Left renal pelvis (tissue), 4 donors: ENCODE results near the gene USP31. TPM values are rescaled to one million over a fixed set of nuclear protein-coding genes. Genes with fewer than 3 reads are reported as not detected.

Experiments used
- DNase-seq, 4 donors: peaks; one replicate each; pipeline ENCODE4 v3.0.0-alpha.2; 2013; ENCODE audit warnings: low read depth in 4 of 4, low spot score in 3 of 4
- polyA plus RNA-seq, 4 donors: library from polyadenylated mRNA; unstranded; fragments of 120-200 nt; gene quantifications; one replicate each; pipeline ENCODE4 v1.2.1, GENCODE V29; 2013; ENCODE audit not compliant: insufficient read length in 4 of 4

The USP31 gene
- polyA plus RNA-seq, 4 donors, result 5.4 to 7.5 (median 6.8) TPM

- no peak for DNase-seq
These were observed 79.4 kb downstream of the USP31 start for GRCh38 chr16:23069844-23070243.

DNA sequence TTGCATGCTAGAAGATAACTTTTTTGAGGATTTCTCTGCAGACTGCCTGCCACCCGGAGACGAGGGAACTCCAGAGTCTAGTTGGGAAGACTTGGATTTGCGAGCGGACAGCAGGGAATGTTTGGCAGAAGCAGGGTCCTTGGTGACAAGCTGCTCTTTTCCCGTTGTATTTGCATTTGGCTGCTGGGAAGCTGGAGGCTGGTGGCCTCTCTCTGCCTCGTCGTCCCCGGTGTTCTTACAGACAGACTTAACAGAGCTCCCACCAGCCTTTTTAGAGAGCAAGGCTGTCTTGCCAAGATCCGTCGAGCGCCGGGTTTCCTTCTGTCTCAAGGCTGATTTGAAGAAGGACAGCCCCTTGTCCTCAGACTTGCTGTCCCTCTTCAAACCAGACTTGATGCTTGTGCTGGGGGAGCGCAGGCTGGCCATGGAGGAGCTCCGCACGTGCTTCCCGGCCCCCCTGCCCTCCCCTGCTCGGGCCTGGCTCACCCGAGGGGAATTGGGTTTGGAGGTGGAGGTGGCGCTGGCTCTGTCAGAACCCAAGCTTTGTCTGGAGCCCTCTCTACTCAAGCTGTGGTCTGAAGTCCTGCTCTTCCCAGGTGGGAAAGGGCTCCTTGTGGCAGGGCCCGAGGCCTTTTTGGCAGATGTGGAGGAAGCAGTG is 81.0 kb downstream of the USP31 start:
- DNase-seq, result no peak

DNA sequence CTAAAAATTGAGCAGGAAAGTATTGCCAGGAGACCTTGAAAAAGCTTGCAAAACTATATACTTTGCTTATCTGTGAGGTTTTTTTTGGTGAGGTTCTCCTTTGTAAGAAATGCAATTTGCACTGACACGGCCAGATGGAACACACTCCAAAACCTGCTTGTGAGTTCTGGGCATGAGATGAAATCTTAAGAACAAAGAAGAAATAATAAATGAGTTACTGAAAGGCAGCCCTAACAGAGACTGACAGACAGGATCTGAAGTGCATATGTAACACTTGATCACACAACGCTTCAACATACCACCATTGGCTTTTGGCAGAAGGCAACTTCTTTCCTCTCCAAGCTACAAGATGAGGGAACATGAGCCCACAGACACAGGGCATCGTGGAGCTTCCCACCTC is 82.6 kb downstream of the USP31 start:
- no peak for DNase-seq

DNA sequence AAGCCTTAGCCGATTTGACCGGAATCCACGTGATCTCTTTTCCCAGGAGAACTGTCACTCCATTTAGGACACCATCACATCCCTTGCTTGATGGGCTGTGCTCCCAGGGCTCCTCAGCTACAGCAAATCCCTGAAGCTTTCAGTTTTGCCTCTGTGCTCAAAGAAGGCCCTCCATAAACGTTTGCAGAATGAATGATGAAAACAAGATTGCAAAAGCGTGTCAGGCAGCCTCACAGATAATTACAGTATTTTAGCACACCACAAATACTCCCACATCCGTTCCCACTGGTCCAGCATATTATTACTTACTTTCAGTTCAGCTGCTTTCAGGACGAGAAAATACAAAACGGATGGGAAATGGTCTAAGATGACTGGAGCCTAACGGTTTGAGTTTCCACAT is 84.6 kb downstream of the USP31 start:
- DNase-seq, result no peak

DNA sequence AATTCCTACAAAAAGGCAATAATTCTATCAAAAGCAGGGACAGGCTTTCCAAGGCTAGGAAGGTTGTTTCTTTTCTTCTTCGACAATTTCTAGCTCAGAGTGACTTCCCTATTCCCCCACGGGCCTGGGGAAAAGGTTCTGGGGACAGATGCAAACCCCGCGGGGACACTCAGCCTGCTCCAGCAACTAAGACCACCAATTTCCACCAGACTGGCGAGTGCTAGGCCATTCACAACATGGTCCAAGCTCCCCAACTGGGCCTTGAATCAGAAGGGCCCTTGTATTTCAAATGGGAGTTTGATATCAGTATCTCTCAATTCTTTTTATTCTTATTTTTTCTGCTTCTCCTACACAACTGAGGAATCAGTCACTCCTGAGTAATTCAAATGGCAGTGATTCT is 86.7 kb downstream of the USP31 start:
- DNase-seq, result no peak

DNA sequence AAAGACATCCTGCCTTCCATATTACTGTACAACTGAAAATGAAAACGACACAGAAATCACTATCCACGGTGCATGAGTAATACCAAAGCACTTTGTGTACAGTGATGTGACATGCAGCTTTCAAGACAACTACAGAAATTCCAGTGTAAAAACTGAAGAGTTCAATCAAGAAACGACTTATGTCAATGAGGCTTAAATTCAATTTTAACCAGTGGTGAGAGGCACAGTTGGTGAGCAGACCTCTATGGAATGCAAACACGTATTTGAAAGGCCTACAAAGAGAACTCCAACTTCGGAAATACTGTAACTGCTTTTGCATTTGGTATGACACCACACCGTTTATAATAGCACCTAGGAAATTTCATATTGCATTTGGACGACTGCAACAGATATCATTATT is 87.6 kb downstream of the USP31 start:
- no peak for DNase-seq

- peak; percentile 19 to 53 (median 43) for DNase-seq
These were observed 88.6 kb downstream of the USP31 start for GRCh38 chr16:23060458-23061320.

DNA sequence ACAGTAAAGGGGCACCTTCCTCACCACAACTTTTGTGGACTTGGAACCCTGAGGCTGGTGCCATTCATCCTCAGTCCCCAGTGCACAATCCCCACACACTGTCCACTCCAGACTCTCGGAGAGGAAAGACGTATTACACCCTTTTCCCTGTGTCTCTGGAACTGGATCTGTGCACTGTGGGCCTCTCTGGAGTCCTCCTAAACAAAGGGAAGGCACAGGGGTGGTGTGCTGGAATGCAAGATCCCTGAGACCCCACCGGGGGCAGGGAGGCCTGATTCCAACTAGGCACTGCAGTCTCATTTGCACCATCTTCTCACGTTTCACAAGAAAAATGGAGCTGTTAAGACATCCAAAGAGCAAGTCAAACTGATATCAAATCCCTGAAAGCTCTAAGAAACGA is 89.8 kb downstream of the USP31 start:
- DNase-seq, result no peak

DNA sequence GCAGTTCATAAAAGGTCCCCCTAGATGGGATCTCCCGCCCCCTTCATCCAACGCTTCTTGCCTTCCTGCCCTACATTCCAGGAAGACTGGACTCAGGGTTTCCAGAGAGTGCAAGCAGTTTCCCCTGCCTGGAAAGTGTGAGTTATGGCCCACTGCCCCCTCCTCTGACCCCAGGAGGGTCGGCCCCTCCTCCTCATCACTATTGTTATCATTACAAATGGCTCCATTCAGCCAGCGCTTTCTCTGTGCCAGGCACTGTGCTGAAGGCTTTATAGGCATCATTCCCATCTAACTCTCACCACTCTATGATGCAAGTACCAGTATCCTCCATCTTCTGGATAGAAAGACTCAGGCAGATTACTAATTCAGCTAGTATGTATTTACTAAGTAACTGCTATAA is 90.7 kb downstream of the USP31 start:
- DNase-seq, result no peak

GRCh38 chr16:23057013-23057596 is 92.1 kb downstream of the USP31 start:
- DNase-seq, result no peak

DNA sequence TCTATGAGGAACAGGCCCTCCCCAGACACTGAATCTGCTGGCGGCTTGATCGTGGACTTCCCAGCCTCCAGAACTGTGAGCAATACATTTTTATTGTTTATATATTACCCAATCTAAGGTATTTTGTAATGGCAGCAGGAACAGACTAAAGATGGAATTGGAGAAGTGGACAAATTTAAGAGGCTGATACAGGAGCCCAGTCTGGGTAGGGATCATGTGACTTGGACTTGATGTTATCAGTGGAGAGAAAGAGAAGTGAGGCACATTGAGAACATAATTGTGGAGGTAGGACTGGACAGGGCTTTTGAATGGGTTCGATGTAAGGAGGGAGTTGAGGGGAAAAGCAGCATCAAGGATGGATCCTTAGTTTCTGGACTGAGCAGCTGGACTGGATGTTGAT is 93.8 kb downstream of the USP31 start:
- no peak for DNase-seq

GRCh38 chr16:23052908-23053580 is 96.2 kb downstream of the USP31 start:
- no peak for DNase-seq

DNA sequence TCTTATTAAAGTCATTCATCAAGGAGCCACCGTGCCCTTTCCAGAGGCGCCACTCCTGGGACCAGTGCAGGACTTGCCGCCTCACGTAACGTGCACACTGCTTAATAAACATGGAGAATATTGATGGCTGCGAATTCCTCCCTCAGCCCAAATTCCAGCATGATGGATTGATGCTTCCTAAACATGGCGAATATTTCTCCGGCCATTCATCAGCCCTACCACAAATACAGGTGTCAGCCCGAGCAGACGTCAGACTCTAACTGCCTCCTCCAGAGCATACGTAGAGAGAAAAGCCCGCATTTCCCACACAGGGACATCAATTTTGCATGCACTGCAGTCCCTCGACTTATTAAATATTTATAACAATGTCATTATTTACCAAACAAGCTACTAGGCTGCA is 97.0 kb downstream of the USP31 start:
- DNase-seq, result no peak

- DNase-seq, result no peak
These were observed 97.7 kb downstream of the USP31 start for GRCh38 chr16:23051587-23051986.

DNA sequence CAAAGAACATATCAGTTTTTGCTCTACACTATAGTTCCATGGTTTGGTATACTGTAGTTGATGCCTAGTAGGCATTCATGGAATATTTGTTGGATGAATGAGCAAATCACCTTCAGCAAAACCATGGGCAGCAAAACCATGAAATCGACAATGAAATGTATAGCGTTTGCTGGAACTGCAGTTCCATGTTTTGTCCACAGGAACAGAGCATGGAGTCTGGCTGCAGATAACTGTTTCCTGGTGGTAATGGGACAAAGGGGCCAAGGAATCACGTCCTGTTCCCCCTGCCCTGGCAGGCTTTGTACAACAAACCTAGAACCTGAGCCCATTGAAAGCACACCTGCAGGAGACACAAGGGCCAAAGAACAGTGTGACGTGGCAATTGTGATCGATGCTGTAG is 101.1 kb downstream of the USP31 start:
- DNase-seq, result no peak

GRCh38 chr16:23045025-23045424 is 104.2 kb downstream of the USP31 start:
- DNase-seq, result no peak

DNA sequence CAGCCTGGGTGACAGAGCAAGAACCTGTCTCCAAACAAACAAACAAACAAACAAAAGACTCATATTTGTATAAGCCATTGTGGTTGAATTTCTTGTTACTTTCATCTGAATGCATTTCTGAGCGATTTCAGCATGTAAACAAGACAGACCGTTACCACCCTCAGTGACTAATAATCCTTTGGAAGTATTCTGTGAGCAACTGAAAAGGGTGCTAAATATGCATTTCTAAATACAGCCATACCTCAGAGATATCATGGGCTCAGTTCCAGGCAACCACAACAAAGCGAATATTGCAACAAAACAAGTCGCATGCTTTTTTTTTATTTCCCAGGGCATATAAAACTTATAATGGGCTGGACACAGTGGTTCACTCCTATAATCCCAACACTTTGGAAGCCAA is 109.0 kb downstream of the USP31 start:
- DNase-seq, result no peak

DNA sequence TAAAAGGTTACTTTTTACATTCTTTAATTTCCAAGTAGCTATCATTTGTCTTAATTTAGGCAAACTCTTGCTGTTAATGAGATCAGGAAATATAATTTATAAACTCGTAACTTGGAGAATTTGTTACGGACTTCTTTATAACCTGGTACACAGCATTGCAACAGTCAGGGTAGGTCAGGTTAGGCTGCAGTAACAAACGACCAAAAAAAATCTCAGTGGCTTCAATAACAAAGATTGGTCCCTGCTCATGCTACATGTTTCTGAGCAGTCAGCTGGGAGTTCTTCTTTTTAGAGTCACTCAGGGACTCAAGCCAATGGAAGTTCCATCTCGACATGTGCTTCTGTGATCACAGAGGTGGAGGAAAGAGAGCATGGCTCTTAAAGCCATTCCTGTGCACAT is 110.1 kb downstream of the USP31 start:
- DNase-seq, result no peak

DNA sequence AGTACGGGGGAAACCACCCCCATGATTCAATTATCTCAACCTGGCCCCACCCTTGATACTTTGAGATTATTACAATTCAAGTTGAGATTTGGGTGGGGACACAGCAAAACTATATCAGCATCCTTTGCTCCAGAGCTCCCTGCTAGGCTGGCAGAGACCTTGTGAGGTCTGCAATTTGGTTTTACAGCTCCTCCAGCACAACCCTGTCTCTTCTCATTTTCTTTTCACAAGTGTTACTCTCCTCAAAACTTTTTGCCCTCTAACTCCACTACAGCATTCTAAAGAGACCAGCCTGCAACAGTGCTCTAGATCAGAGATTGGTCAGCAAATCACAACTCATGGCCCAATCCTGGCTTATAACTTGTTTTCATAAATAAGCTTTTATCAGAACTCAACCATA is 114.0 kb downstream of the USP31 start:
- DNase-seq, result no peak

DNA sequence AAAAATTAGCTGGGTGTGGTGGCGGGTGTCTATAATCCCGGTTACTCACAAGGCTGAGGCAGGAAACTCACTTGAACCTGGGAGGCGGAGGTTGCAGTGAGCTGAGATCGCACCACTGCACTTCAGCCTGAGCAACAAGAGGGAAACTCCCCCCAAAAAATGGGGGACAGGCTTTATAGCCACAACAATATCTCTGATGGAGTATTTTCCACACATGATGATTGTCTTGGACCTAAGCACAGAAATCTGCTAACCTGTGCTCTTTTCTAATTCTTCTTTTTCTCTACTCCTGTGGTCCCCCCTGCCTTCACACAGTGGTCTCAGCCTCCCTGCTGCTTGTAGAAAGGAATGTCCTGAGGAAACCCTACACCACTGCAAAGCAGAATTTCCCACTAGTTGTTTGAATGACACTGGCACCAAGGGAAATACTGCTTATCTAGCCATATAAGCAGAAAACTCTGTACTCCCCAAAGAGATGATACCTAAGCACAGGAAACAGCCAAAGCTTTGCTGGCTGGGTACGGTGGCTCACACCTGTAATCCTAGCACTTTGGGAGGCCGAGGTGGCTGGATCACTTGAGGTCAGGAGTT is 117.6 kb downstream of the USP31 start:
- no peak for DNase-seq
